Neuronal stem cell (in vitro differentiated cells): Measurements from ENCODE around the gene C2CD4D. TPM values are rescaled to one million over a fixed set of nuclear protein-coding genes. Genes with fewer than 3 reads are reported as not detected.

Experiments used
- DNase-seq: peaks from one replicate; pipeline ENCODE4 v3.0.0-alpha.2; 2013; ENCODE audit warnings: low spot score
- H2AFZ ChIP-seq: one replicate; pipeline ENCODE4 v1.6.1; 2013; ENCODE audit warnings: mild to moderate bottlenecking, low read length, inconsistent platforms
- H2AK5ac ChIP-seq: 2 replicates; pipeline ENCODE4 v1.6.1; 2013; ENCODE audit warnings: low read depth, mild to moderate bottlenecking, inconsistent platforms, low read length, moderate library complexity, mixed read lengths
- H2BK120ac ChIP-seq: 2 replicates; pipeline ENCODE4 v1.6.1; 2013; ENCODE audit warnings: low read depth, mild to moderate bottlenecking, inconsistent platforms, low read length, moderate library complexity, mixed read lengths
- H2BK12ac ChIP-seq: one replicate; pipeline ENCODE4 v1.6.1; 2013; ENCODE audit warnings: low read length, inconsistent platforms
- H2BK15ac ChIP-seq: 2 replicates; pipeline ENCODE4 v1.6.1; 2013; ENCODE audit warnings: mild to moderate bottlenecking, low read length, inconsistent platforms, mixed read lengths
- H2BK5ac ChIP-seq: one replicate; pipeline ENCODE4 v1.6.1; 2013; ENCODE audit warnings: inconsistent platforms, mild to moderate bottlenecking, low read length, moderate library complexity
- H3K14ac ChIP-seq: one replicate; pipeline ENCODE4 v1.6.1; 2013; ENCODE audit warnings: low read length, inconsistent platforms
- H3K18ac ChIP-seq: 2 replicates; pipeline ENCODE4 v1.6.1; 2013; ENCODE audit warnings: low read length, inconsistent platforms
- H3K23ac ChIP-seq: 2 replicates; pipeline ENCODE4 v1.6.1; 2013; ENCODE audit warnings: low read depth, mild to moderate bottlenecking, mixed read lengths, low read length, inconsistent platforms; ENCODE audit not compliant: poor library complexity
- H3K27ac ChIP-seq: replicated peaks from 3 replicates; pipeline ENCODE4 v1.5.1; 2013; ENCODE audit warnings: low read length, inconsistent platforms
- H3K27me3 ChIP-seq, 3 experiments: 2 replicates each; pipeline ENCODE4 v1.6.1; 2013; ENCODE audit warnings: low read length in 3 of 3, mild to moderate bottlenecking in 2 of 3, inconsistent platforms in 1 of 3, low read depth in 1 of 3, mixed read lengths in 1 of 3, moderate library complexity in 1 of 3; ENCODE audit not compliant: control insufficient read depth in 3 of 3, insufficient read depth in 3 of 3
- H3K36me3 ChIP-seq, 2 donors: replicated peaks in 1 of 2; 2 replicates each; pipeline ENCODE4 v1.6.1; 2013; ENCODE audit warnings: low read length in 2 of 2; ENCODE audit not compliant: control insufficient read depth in 2 of 2, insufficient read depth in 2 of 2
- H3K4ac ChIP-seq: 2 replicates; pipeline ENCODE4 v1.6.1; 2013; ENCODE audit warnings: inconsistent platforms, mild to moderate bottlenecking, low read length, moderate library complexity
- H3K4me1 ChIP-seq, 2 donors: 1 replicate in 1 of 2; 2 replicates in 1 of 2; pipeline ENCODE4 v1.6.1; 2013; ENCODE audit warnings: low read length in 2 of 2, low read depth in 1 of 2; ENCODE audit not compliant: control insufficient read depth in 2 of 2, insufficient read depth in 1 of 2
- H3K4me2 ChIP-seq: one replicate; pipeline ENCODE4 v1.6.1; 2013; ENCODE audit warnings: mild to moderate bottlenecking, low read length, inconsistent platforms; ENCODE audit not compliant: insufficient read depth, poor library complexity, severe bottlenecking
- H3K4me3 ChIP-seq, 2 donors: 2 replicates each; pipeline ENCODE4 v1.5.1; 2013; ENCODE audit warnings: low read length in 2 of 2, mild to moderate bottlenecking in 2 of 2, inconsistent platforms in 1 of 2, moderate library complexity in 1 of 2
- H3K79me1 ChIP-seq: one replicate; pipeline ENCODE4 v1.6.1; 2013; ENCODE audit warnings: low read depth, mild to moderate bottlenecking, inconsistent platforms, low read length, moderate library complexity
- H3K9ac ChIP-seq: one replicate; pipeline ENCODE4 v1.6.1; 2013; ENCODE audit warnings: mild to moderate bottlenecking, low read depth, low read length, inconsistent platforms; ENCODE audit not compliant: poor library complexity
- H3K9me3 ChIP-seq, 2 donors: replicated peaks in 1 of 2; 2 replicates each; pipeline versions ENCODE3 to v1.6.1; 2013; ENCODE audit warnings: low read length in 2 of 2, mild to moderate bottlenecking in 2 of 2, inconsistent platforms in 1 of 2, low read depth in 1 of 2, mixed read lengths in 1 of 2, moderate library complexity in 1 of 2; ENCODE audit not compliant: control insufficient read depth in 2 of 2, insufficient read depth in 1 of 2
- H4K8ac ChIP-seq: one replicate; pipeline ENCODE4 v1.6.1; 2013; ENCODE audit warnings: low read depth, mild to moderate bottlenecking, inconsistent platforms, low read length, moderate library complexity
- H4K91ac ChIP-seq: one replicate; pipeline ENCODE4 v1.6.1; 2013; ENCODE audit warnings: low read length, low read depth, mild to moderate bottlenecking, inconsistent platforms; ENCODE audit not compliant: poor library complexity
- WGBS, 2 donors: extraction: QIAGEN DNeasy Blood & Tissue Kit; methylation state at CpG; one replicate each; pipeline ENCODE4 v1.1.7; 2013; ENCODE audit warnings: missing lambda C conversion rate in 2 of 2, mixed read lengths in 1 of 2; ENCODE audit not compliant: insufficient read length in 2 of 2, insufficient replicate concordance in 1 of 2; ENCODE audit errors: extremely low coverage in 2 of 2; 5-methylcytosine and 5-hydroxymethylcytosine counted together
- polyA plus RNA-seq, 2 experiments: library from polyadenylated mRNA; stranded (reverse); fragments of 200-250 nt; gene quantifications; one replicate each; pipeline ENCODE4 v1.2.3, GENCODE V29; 2013

The C2CD4D gene
- 0.17 TPM for polyA plus RNA-seq (2013, experiment 1 of 2)
- 0.17 TPM for polyA plus RNA-seq (2013, experiment 2 of 2)

DNA sequence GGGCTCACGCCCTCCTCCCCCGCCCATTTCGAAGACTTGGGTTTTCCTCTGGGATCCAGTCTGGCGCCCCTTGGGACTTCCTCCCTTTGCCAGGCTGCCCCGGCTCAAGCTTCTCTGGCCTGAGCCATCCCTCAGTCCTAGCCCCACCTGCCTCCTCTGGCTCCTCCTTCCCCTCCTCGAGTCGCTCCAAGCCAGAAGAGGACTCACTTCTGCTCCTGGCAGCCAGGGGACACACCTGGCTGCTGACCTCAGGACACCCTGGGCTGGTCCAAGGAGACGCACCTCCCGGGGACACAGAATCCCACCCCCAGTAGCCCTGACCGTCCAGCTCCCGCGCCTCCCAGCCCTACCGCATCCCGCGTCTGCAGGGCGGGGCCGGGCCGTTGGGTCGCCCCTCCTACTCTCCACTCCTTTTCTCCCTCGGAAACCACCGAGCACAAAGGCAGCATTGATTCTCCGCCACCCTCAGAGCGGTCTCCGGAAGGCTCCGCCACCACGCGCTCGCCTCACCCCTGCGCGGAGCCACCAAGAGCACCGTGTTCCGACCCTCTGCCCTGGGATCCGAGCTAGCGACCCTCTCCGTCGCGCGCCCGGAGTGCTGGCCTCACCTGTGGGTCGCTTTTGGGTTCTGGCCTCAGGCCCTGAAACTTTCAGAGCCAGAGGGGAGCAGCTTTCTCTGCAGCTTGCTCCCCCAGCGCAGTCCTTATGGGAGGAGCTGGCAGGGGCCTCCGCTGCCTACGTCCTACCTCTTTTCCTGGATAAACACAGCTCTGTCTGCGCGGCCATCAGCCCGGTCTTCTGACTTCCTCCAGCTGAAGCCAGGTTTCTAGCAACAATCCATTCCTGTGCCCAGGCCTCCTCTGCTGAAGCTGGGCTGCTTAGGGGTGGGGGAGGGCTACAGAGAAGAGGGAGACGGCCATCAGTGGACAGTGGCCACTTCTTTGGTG is at the start of gene C2CD4D:
TSS of gene C2CD4D (minus strand) at position 364 of the 947 bp plus-strand sequence. CDS start 831 bp downstream, outside the sequence.
- H3K9me3 ChIP-seq: peaks cover 2 to 6% of the 10 kb centered on the region in 2 donors
- H3K27me3 ChIP-seq: peaks cover 22 to 80% (median 42%) of the 10 kb centered on the region in 3 experiments
- peak within 1 kb of the TSS; percentile 47 for H3K9ac ChIP-seq
- no peak within 1 kb of the TSS for H3K14ac ChIP-seq
- H4K91ac ChIP-seq: peak within 1 kb of the TSS; percentile 12
- DNase-seq: peak; percentile 53
- peak within 1 kb of the TSS; percentile 33 for H2AK5ac ChIP-seq
- peak within 1 kb of the TSS; percentile 86 for H3K23ac ChIP-seq
- no CpG with 5 or more reads among the region's 47 CpGs for WGBS, 2 donors
- H4K8ac ChIP-seq: peak within 1 kb of the TSS; percentile 43
- peak within 1 kb of the TSS; percentile 88 for H2AFZ ChIP-seq
- peak within 1 kb of the TSS; percentile 86 for H3K18ac ChIP-seq
- peak within 1 kb of the TSS; percentile 87 for H2BK5ac ChIP-seq
- peak within 1 kb of the TSS; percentile 93 for H2BK15ac ChIP-seq
- peaks cover 3 to 16% of the 10 kb centered on the region in 2 donors for H3K4me1 ChIP-seq
- H3K4me3 ChIP-seq: peak within 1 kb of the TSS; percentile 27 to 78
- H3K4me2 ChIP-seq: peak within 1 kb of the TSS; percentile 98
- peak within 1 kb of the TSS; percentile 26 for H3K4ac ChIP-seq
- H3K79me1 ChIP-seq: no peaks in the 10 kb centered on the region
- no peak within 1 kb of the TSS for H2BK120ac ChIP-seq
- no peak within 1 kb of the TSS for H3K27ac ChIP-seq
- H2BK12ac ChIP-seq: peak within 1 kb of the TSS; percentile 60
- no peaks in the 10 kb centered on the region for H3K36me3 ChIP-seq

DNA sequence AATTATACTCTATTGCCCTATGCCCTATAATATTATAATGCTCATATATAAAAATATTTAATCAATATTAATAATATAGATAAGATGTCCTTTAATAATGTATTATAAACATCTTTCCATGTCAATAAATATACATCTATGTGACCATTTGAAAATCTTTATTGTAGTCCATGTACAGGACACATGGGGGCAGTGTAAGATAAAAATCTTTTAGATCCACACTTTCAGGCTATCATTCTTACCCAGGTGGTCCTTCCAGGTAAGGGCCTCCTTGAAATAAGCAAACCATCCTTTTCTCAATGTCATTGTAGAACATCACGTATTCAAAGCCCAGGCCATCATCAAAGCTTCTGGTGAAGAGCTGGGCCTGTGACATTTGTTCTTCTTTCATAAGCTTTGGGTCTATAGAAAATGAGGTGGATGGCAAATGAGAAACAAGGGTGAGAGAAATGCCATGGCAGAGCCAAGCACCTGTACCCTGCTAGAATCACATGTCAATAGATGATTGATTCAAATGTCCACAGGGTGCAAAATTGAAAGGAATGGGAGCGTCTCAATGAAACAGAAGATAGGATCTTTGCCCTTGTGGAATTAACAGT is 49.5 kb upstream of the C2CD4D start:
- no peak overlapping the region for H3K4me2 ChIP-seq

DNA sequence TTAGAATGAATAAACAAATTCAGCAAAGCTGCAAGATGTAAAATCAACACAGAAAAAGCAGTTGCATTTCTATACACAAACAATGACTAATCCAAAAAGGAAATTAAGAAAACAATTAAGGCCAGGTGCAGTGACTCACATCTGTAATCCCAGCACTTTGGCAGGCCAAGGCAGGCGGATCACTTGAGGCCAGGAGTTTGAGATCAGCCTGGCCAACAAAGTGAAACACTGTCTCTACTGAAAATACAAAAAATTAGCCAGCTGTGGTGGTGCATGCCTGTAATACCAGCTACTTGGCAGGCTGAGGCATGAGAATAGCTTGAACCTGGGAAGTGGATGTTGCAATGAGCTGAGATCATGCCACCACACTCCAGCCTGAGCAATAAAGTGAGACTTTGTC is 47.4 kb upstream of the C2CD4D start:
- no peaks in the 10 kb centered on the region for H3K4me1 ChIP-seq
- H3K14ac ChIP-seq: no peak overlapping the region
- no peaks in the 10 kb centered on the region for H3K79me1 ChIP-seq
- H2AFZ ChIP-seq: no peak overlapping the region
- H3K23ac ChIP-seq: no peak overlapping the region
- no peak overlapping the region for H3K9ac ChIP-seq
- no peak overlapping the region for H2AK5ac ChIP-seq
- no peaks in the 10 kb centered on the region for H3K27me3 ChIP-seq
- H2BK120ac ChIP-seq: no peak overlapping the region
- no peak for DNase-seq
- H2BK12ac ChIP-seq: no peak overlapping the region
- no peak overlapping the region for H4K8ac ChIP-seq
- H3K27ac ChIP-seq: no peak overlapping the region
- H3K4me3 ChIP-seq: no peak overlapping the region
- no peak overlapping the region for H3K4ac ChIP-seq
- WGBS, 2 donors: no CpG with 5 or more reads among the region's 1 CpG
- H3K4me2 ChIP-seq: no peak overlapping the region
- H2BK5ac ChIP-seq: no peak overlapping the region
- H3K18ac ChIP-seq: no peak overlapping the region
- peaks cover 0 to 56% of the 10 kb centered on the region in 2 donors for H3K36me3 ChIP-seq
- H2BK15ac ChIP-seq: no peak overlapping the region
- peaks cover 0 to 8% of the 10 kb centered on the region in 2 donors for H3K9me3 ChIP-seq
- no peak overlapping the region for H4K91ac ChIP-seq

More for the DNA sequence above, 49.5 kb upstream of the C2CD4D start:
- H3K23ac ChIP-seq: no peak overlapping the region
- no peak overlapping the region for H2BK12ac ChIP-seq
- no peak overlapping the region for H3K18ac ChIP-seq
- no peak overlapping the region for H3K4me3 ChIP-seq
- no peak overlapping the region for H4K8ac ChIP-seq
- H3K27ac ChIP-seq: no peak overlapping the region
- WGBS, 2 donors: no CpG with 5 or more reads among the region's 2 CpGs
- no peak overlapping the region for H2AK5ac ChIP-seq
- H3K79me1 ChIP-seq: no peaks in the 10 kb centered on the region
- H4K91ac ChIP-seq: no peak overlapping the region
- H3K27me3 ChIP-seq: no peaks in the 10 kb centered on the region
- H2BK120ac ChIP-seq: no peak overlapping the region
- no peak overlapping the region for H3K4ac ChIP-seq
- H2BK5ac ChIP-seq: no peak overlapping the region
- H2AFZ ChIP-seq: no peak overlapping the region
- H3K9ac ChIP-seq: no peak overlapping the region
- no peak overlapping the region for H3K14ac ChIP-seq
- no peak overlapping the region for H2BK15ac ChIP-seq
- DNase-seq: no peak
- no peaks in the 10 kb centered on the region for H3K4me1 ChIP-seq
- H3K36me3 ChIP-seq: peaks cover 1 to 75% of the 10 kb centered on the region in 2 donors
- peaks cover 0 to 8% of the 10 kb centered on the region in 2 donors for H3K9me3 ChIP-seq

DNA sequence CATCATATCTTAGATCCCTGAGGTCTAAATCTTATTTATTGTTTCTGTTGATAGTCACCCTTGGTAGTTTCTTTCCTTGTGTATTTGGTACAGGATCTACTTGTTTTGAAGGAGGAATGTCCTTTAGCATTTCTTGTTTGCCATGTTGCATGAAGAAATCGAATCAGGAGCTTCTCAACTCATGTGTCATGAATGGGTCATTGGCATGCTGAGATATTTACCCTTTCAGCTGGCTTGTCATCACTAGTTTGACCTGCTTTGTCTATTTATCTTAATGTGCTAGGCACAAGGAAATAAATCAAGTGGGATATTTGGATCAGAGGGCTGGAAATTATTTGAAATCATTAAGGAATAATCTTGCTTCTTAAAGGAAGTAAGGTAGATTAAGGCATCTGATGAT is 45.9 kb upstream of the C2CD4D start:
- Histone ChIP-seq H3K14ac (no peak overlapping the region), H4K8ac (no peak overlapping the region), H3K4me1 (no peaks in the 10 kb centered on the region), H2BK120ac (no peak overlapping the region), H2AK5ac (no peak overlapping the region), H2BK5ac (no peak overlapping the region), H3K27me3 (no peaks in the 10 kb centered on the region), H3K18ac (no peak overlapping the region), H3K4me3 (no peak overlapping the region), H3K23ac (no peak overlapping the region), H3K79me1 (no peaks in the 10 kb centered on the region), H2BK12ac (no peak overlapping the region), H3K4me2 (no peak overlapping the region), H3K9ac (no peak overlapping the region), H2AFZ (no peak overlapping the region), H4K91ac (no peak overlapping the region), H3K27ac (no peak overlapping the region), H2BK15ac (no peak overlapping the region), H3K36me3 (peaks cover 0 to 41% of the 10 kb centered on the region in 2 donors), H3K9me3 (peaks cover 0 to 8% of the 10 kb centered on the region in 2 donors), H3K4ac (no peak overlapping the region)
- no CpG with 5 or more reads among the region's 1 CpG for WGBS, 2 donors
- no peak for DNase-seq
